ENCODE measurements around the gene MED16.

The MED16 gene

DNA sequence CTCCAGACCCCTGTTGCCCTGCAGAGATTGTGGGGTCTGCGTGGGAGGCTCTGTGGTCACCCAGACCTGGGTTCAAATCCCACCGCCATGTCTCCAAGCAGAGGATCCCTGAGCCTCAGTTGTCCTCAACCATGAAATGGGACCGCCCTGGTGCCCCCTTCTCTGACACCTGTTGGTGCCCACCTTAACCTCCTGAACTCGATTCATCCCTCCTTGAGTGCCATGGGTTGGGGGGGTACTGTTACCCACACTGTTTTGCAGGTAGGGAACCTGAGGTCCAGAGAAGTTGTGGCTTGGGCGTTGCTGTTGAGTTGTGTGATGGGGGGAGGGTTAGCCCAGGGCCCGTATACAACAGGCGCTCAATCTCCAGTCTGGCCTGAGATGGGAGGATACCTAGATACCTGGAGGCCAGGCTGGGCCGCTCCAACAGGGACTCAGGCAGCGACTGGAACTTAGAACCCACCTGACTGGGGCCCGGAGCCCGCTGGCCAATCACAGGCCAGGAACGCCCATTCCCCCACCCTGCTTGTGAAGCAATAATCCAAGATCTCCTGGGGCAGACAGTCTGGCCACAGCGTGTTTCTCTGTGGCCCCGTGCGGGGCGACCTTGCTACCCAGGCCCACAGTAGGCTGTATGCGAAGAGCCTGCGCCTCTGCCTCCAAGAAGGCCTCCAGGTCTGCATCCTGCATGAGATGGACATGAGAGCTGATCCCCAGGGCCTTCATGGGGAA is 35.6 kb upstream of the MED16 start:
- TF ChIP-seq CTCF (conservative IDR thresholded peaks at IDR 0.05; ENCODE audit: low read depth), result no peak
- 0 out of 2 replicates have a peak overlapping the region, but pooled peaks have one; percentile 15 for H3K27ac ChIP-seq
- no peak for DNase-seq (ENCODE audit: low spot score)
- ChIA-PET CTCF (no interaction called here), POLR2A (ENCODE audit: low non-redundant PET) (no interaction called here)

DNA sequence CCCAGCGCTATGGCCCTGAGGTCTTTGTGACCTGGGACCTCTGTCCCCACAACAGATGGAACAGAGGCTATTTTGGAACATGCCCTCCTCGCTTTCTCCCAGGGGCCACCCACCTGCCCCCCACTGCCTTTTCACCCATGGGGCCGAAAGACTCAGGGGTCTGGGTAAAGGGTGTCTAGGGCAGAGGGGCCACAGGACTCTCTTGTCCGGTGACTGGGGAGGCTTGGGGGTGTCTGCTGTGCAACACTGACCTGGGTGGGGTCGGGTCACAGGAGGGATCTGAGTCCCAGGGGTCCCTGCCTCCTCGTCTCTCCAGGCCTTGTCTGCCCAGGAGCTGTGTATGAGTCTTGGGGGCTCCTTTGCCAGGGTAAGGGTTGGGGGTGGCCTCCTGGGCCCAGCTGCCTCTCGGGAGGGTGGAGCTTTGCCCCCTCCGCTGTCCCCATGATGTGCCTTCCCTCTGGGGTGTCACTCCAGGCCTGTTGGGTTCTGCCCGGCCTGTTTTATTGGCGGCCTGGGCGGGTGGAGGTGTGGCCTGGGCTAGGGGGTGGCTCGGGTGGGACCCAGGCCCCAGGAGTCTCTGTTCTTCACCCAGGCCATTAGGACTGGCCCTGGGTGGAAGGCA is 34.9 kb upstream of the MED16 start:
- peak overlapping the region; percentile 2; the same call in 1 of the 2 replicates for H3K27ac ChIP-seq
- CTCF ChIA-PET, result no interaction called here
- no peak for DNase-seq (ENCODE audit: low spot score)
- TF ChIP-seq CTCF (conservative IDR thresholded peaks at IDR 0.05; ENCODE audit: low read depth), result no peak
- POLR2A ChIA-PET (ENCODE audit: low non-redundant PET), result no interaction called here

- DNase-seq (ENCODE audit: low spot score), result no peak
- no peak for TF ChIP-seq CTCF (conservative IDR thresholded peaks at IDR 0.05; ENCODE audit: low read depth)
- peak overlapping the region; percentile 85 for H3K27ac ChIP-seq
- POLR2A ChIA-PET (ENCODE audit: low non-redundant PET), result no interaction called here
- CTCF ChIA-PET, result interaction anchor here (0.9 kb wide), 1 partner anchor 9 kb away, joined by 3 read pairs; no protein-coding TSS in a partner anchor
Observed at GRCh38 chr19:927351-927779, 34.4 kb upstream of the MED16 start.

GRCh38 chr19:926589-927350 is 33.8 kb upstream of the MED16 start:
- CTCF ChIA-PET, result interaction anchor here (0.9 kb wide), 1 partner anchor 9 kb away, joined by 3 read pairs; no protein-coding TSS in a partner anchor

GRCh38 chr19:926323-926588 is 33.3 kb upstream of the MED16 start:
- POLR2A ChIA-PET (ENCODE audit: low non-redundant PET), result no interaction called here
- DNase-seq (ENCODE audit: low spot score), result no peak
- no peak for TF ChIP-seq CTCF (conservative IDR thresholded peaks at IDR 0.05; ENCODE audit: low read depth)
- H3K27ac ChIP-seq, result peak overlapping the region; percentile 85
- CTCF ChIA-PET, result interaction anchor here (0.9 kb wide), 1 partner anchor 10 kb away, joined by 3 read pairs; no protein-coding TSS in a partner anchor

More at GRCh38 chr19:926589-927350, 33.8 kb upstream of the MED16 start:
- no peak for TF ChIP-seq CTCF (conservative IDR thresholded peaks at IDR 0.05; ENCODE audit: low read depth)
- POLR2A ChIA-PET (ENCODE audit: low non-redundant PET), result no interaction called here
- peak overlapping the region; percentile 85 for H3K27ac ChIP-seq
- peak; percentile 39 for DNase-seq (ENCODE audit: low spot score)

- no peak for TF ChIP-seq CTCF (conservative IDR thresholded peaks at IDR 0.05; ENCODE audit: low read depth)
- CTCF ChIA-PET, result interaction anchor here (1.4 kb wide), 1 partner anchor 56 kb away, joined by 4 read pairs; no protein-coding TSS in a partner anchor
- POLR2A ChIA-PET (ENCODE audit: low non-redundant PET), result interaction anchor here (0.5 kb wide), 1 partner anchor 76 kb away, joined by 10 read pairs; no protein-coding TSS in a partner anchor
- peak; percentile 86 for DNase-seq (ENCODE audit: low spot score)
- peak within 1 kb of the TSS; percentile 85 for H3K27ac ChIP-seq
Observed at GRCh38 chr19:925526-926322, 32.7 kb upstream of the MED16 start, which contains the start of gene ARID3A. Gene ARID3A, plus strand, starts transcription at chr19:926035. Its CDS starts 3,494 bp downstream, at chr19:929529.
